HG03460 (cell line): ENCODE data around the gene GANAB.
A peak's percentile ranks its signal among the peaks of the same experiment; 100 is the strongest.
"Not testable (repeated sequence)": the region's sequence is repeated elsewhere in the genome, so short reads cannot be mapped to it uniquely, and the experiment has no call there.

Source experiments
- ATAC-seq: cut with Tn5 transposase; IDR thresholded peaks from one replicate; pipeline ENCODE4 v1.9.1; 2021; ENCODE audit not compliant: unreplicated experiment

The GANAB gene

GRCh38 chr11:62645946-62646824, at the start of gene GANAB:
GANAB (minus strand) TSS chr11:62646613; CDS start chr11:62646599, 14 bp downstream.
- ATAC-seq: peak; percentile 95

- ATAC-seq: no peak
Measured at GRCh38 chr11:62694455-62695167, 48.2 kb upstream of the GANAB start.

GRCh38 chr11:62693624-62694023, 47.2 kb upstream of the GANAB start:
- ATAC-seq: not testable (repeated sequence)

GRCh38 chr11:62689421-62690183, 43.2 kb upstream of the GANAB start, which contains the start of gene LRRN4CL:
LRRN4CL (minus strand) TSS chr11:62689530; CDS start chr11:62688508, 1,022 bp downstream.
- no peak for ATAC-seq

GRCh38 chr11:62688491-62688890, 42.1 kb upstream of the GANAB start:
- ATAC-seq: no peak

- ATAC-seq: no peak
Measured at GRCh38 chr11:62687508-62688396, 41.3 kb upstream of the GANAB start.

- no peak for ATAC-seq
Measured at GRCh38 chr11:62682518-62682917, 36.1 kb upstream of the GANAB start.

GRCh38 chr11:62680825-62681240, 34.4 kb upstream of the GANAB start:
- ATAC-seq: no peak

GRCh38 chr11:62678770-62679696, 32.6 kb upstream of the GANAB start, which contains the start of gene UBXN1:
UBXN1 (minus strand) TSS chr11:62679073; CDS start chr11:62678923, 150 bp downstream.
- peak; percentile 80 for ATAC-seq

- ATAC-seq: no peak
Measured at GRCh38 chr11:62678433-62678769, 32.0 kb upstream of the GANAB start.

GRCh38 chr11:62677714-62678113, 31.3 kb upstream of the GANAB start:
- no peak for ATAC-seq

GRCh38 chr11:62677156-62677555, 30.7 kb upstream of the GANAB start:
- ATAC-seq: no peak

- ATAC-seq: no peak
Measured at GRCh38 chr11:62676698-62677097, 30.3 kb upstream of the GANAB start.

- ATAC-seq: not testable (repeated sequence)
Measured at GRCh38 chr11:62675415-62675814, 29.0 kb upstream of the GANAB start.

- ATAC-seq: no peak
Measured at GRCh38 chr11:62673196-62673525, 26.7 kb upstream of the GANAB start.

- ATAC-seq: peak; percentile 67
Measured at GRCh38 chr11:62671608-62672389, 25.4 kb upstream of the GANAB start, which contains the start of the genes LBHD1 and UQCC3. LBHD1 (minus strand) TSS chr11:62672267; CDS start chr11:62670031, 2,236 bp downstream. UQCC3 (plus strand) TSS chr11:62671673; CDS start chr11:62671746, 73 bp downstream.

GRCh38 chr11:62671236-62671607, 24.8 kb upstream of the GANAB start:
- ATAC-seq: peak; percentile 4

- ATAC-seq: no peak
Measured at GRCh38 chr11:62669420-62670161, 23.2 kb upstream of the GANAB start.
